Measurements from ENCODE around the gene DENND6B. TPM values are rescaled to one million over a fixed set of nuclear protein-coding genes. Genes with fewer than 3 reads are reported as not detected.

DENND6B gene
- total RNA-seq, 1 donor from 2014 or later = 19.6 TPM

GRCh38 chr22:50261615-50262459 lies 65.0 kb downstream of the DENND6B start, which contains the start of gene MAPK12:
Gene MAPK12 (minus strand): TSS chr22:50261683. CDS start chr22:50261509, 174 bp downstream.
- FAIRE-seq (no peak), DNase-seq (ENCODE audit: low spot score in 2 of 2) (peak; percentile 80 to 87)

- peak; percentile 67 to 71 for DNase-seq (ENCODE audit: low spot score in 2 of 2)
- no peak for FAIRE-seq
Measured at GRCh38 chr22:50260801-50261614, 65.8 kb downstream of the DENND6B start.

- DNase-seq (ENCODE audit: low spot score in 2 of 2) = no peak
- FAIRE-seq = no peak
Measured at GRCh38 chr22:50260434-50260800, 66.4 kb downstream of the DENND6B start.

GRCh38 chr22:50259302-50259701 lies 67.5 kb downstream of the DENND6B start:
- DNase-seq (ENCODE audit: low spot score in 2 of 2) (no peak), FAIRE-seq (no peak)

Other genes starting within 250 kb of the DENND6B start
- gene MLC1, start 241.6 kb downstream of the DENND6B start, total RNA-seq = 17.9 TPM
- gene MOV10L1, start 237.0 kb downstream of the DENND6B start, total RNA-seq = 3.3 TPM
- gene PANX2, start 156.3 kb downstream of the DENND6B start, total RNA-seq = 2.0 TPM
- 4.9 TPM for gene TRABD, start 141.1 kb downstream of the DENND6B start, total RNA-seq
- 6.1 TPM for gene SELENOO, start 126.0 kb downstream of the DENND6B start, total RNA-seq
- 29.3 TPM for gene TUBGCP6, start 82.0 kb downstream of the DENND6B start, total RNA-seq
- 16.7 TPM for gene HDAC10, start 75.7 kb downstream of the DENND6B start, total RNA-seq
- 11.4 TPM for gene MAPK12, start 65.3 kb downstream of the DENND6B start, total RNA-seq
- 16.3 TPM for gene MAPK11, start 56.6 kb downstream of the DENND6B start, total RNA-seq
- gene PLXNB2, start 19.4 kb downstream of the DENND6B start, total RNA-seq = 44.4 TPM
- gene PPP6R2, start 16.3 kb upstream of the DENND6B start, total RNA-seq = 62.4 TPM
- gene SBF1, start 148.0 kb upstream of the DENND6B start, total RNA-seq = 89.3 TPM
- gene ADM2, start 154.5 kb upstream of the DENND6B start, total RNA-seq = not detected
- not detected for gene MIOX, start 159.8 kb upstream of the DENND6B start, total RNA-seq
- 11.8 TPM for gene LMF2, start 180.7 kb upstream of the DENND6B start, total RNA-seq
- gene NCAPH2, start 181.2 kb upstream of the DENND6B start, total RNA-seq = 42.4 TPM
- 0.82 TPM for gene SCO2, start 198.6 kb upstream of the DENND6B start, total RNA-seq
- 1.6 TPM for gene TYMP, start 203.0 kb upstream of the DENND6B start, total RNA-seq
- not detected for gene KLHDC7B, start 218.9 kb upstream of the DENND6B start, total RNA-seq
- gene SYCE3, start 235.9 kb upstream of the DENND6B start, total RNA-seq = not detected